AG09309 (cell line): Measurements from ENCODE around the gene CRISP2.

Experiments used
- DNase-seq: peaks from one replicate; pipeline ENCODE4 v3.0.0-alpha.2; 2010; ENCODE audit warnings: low read depth
- H3K4me3 ChIP-seq: 2 replicates; pipeline ENCODE4 v1.5.1; 2011; ENCODE audit warnings: mild to moderate bottlenecking, low read depth, low read length, moderate library complexity; ENCODE audit not compliant: control insufficient read depth
- CTCF ChIP-seq: IDR thresholded peaks from 2 replicates; pipeline ENCODE4 v1.5.1; 2011; ENCODE audit warnings: mild to moderate bottlenecking, low read depth, low read length, inconsistent platforms; ENCODE audit not compliant: insufficient read depth, control insufficient read depth; ENCODE audit errors: missing control alignments

The CRISP2 gene

GRCh38 chr6:49713346-49713745, at the start of gene CRISP2:
CRISP2 (minus strand) TSS chr6:49713543; CDS start chr6:49709196, 4,347 bp downstream.
- no peak for TF ChIP-seq CTCF
- no peak for DNase-seq
- H3K4me3 ChIP-seq: no peak within 1 kb of the TSS

GRCh38 chr6:49744259-49744658, 30.9 kb upstream of the CRISP2 start, which contains the start of gene CRISP3:
CRISP3 (minus strand) TSS chr6:49744388; CDS start chr6:49744367, 21 bp downstream.
- no peak for TF ChIP-seq CTCF
- H3K4me3 ChIP-seq: no peak within 1 kb of the TSS
- no peak for DNase-seq

GRCh38 chr6:49743429-49743828, 30.1 kb upstream of the CRISP2 start:
- DNase-seq: no peak
- TF ChIP-seq CTCF: no peak
- no peak overlapping the region for H3K4me3 ChIP-seq

GRCh38 chr6:49739423-49739822, 26.1 kb upstream of the CRISP2 start:
- TF ChIP-seq CTCF: no peak
- H3K4me3 ChIP-seq: no peak overlapping the region
- DNase-seq: no peak

GRCh38 chr6:49736017-49736508, 22.7 kb upstream of the CRISP2 start:
- H3K4me3 ChIP-seq: no peak overlapping the region
- no peak for TF ChIP-seq CTCF
- no peak for DNase-seq

GRCh38 chr6:49733680-49734079, 20.3 kb upstream of the CRISP2 start:
- H3K4me3 ChIP-seq: no peak overlapping the region
- no peak for TF ChIP-seq CTCF
- DNase-seq: no peak

GRCh38 chr6:49732781-49733180, 19.4 kb upstream of the CRISP2 start:
- no peak for DNase-seq
- H3K4me3 ChIP-seq: no peak overlapping the region
- no peak for TF ChIP-seq CTCF
